Activated CD4-positive, alpha-beta T cell treated with anti-CD3 and anti-CD28 coated beads for 24 hours (primary cell): Measurements from ENCODE around the gene IRS4.

Experiments used
- DNase-seq, 2 donors: peaks; one replicate each; pipeline ENCODE4 v3.0.0-alpha.2; 2020; ENCODE audit warnings: low read depth in 2 of 2

Gene IRS4

DNA sequence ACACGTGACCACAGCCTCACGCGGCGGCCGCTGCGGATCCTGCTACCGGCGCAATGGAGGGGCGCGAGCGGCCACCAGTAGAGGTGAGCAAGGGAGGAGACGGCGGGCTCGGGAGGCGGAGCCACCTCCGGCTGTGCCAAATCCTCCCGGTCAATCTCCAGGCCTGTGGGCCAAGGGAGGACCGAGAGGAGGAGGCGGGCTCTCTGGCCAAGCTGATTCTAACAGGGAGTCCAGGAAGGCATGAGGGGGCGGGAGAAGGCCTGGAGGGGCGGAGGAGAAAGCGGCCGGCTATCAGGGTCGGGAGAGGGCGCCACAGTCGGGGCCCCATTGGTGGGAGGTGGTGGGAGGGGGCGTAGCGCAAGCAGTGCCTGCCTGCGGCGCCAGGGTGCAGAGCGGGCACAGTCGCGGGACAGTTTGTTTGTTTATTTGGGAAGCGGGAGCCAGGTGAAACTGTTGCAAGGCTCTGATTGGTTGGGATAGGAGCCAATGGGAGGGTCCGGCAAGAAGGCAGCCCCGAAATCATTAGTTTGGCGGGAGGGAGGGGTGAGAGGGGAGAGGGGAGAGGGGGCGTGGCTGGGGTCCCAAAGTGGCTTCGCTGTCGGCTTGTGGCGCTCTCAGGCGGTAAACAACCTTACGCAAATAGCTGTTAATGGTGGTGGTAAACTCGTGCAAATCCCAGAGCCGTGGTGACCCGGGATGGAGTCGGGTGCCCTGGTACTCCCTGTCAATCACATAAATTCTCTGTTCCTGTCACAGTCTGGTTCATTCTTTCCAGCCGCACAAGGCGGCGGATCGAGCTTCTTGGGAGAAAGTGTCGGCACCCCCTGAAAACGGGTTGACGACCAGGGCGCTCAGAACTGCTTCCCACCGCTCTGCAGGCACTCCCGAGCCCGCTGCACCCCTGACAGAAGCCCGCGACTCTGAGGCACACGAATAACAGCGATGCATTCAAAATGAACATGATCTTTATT is at the start of gene IRS4:
Gene IRS4 (minus strand): TSS at position 55 of the 971 bp plus-strand sequence.
- DNase-seq = no peak

DNA sequence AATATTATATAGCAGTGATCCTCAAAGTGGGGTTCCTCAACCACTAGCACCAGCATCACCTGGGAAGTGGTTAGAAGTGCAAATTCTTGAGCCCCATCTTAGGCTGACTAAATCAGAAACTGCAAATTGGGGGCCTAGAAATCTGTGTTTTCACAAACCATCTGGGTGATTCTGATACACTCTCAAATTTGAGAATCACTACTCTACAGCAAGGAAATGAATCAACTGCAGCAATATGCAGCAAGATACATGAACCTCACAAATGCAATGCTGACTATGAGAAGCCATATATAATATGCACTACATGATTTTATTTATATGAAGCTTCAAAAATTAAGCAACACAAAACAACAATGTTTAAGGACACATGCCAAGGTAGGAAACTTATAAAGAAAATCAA is 36.2 kb upstream of the IRS4 start:
- no peak for DNase-seq

DNA sequence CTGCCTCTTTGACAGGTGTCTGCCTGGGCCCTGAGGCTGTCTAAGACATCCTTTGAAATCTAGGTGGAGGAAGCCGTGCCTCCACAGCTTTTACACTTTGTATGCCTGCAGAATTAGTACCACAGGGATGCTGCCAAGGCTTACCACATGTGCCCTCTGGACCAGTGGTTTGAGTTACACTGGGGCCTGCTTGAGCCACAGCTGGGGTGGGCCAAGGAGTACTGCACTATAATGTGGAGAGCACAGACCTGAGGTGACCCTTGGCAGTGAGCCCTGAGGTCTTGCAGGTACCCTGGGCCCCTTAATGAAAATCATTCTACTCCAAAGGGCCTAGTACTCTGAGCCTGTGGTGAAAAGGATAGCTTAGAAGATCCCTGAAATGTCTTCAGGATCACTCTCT is 27.2 kb upstream of the IRS4 start:
- DNase-seq = no peak

DNA sequence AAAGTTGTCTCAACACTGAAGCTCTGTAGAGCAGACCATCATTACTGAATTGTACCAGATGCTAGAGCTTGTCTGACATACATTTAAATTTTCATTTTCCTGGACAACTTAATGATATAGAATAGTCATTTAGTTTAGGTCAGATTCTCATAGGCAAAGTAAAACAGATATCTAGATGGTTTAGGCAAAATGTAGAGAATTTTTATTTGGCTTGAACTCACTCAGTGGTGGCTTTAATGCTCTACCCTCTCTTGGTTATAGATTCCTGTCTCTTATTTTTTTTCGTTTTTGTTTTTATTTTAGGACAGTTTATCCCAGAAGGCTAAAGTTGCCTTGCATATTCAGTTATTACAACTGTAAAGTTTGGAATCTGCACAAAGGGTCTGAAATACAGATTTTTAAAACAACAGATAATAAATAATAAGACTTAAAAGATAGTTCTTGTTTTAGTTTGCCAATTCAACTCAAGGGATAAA is 4.0 kb upstream of the IRS4 start:
- DNase-seq = no peak

DNA sequence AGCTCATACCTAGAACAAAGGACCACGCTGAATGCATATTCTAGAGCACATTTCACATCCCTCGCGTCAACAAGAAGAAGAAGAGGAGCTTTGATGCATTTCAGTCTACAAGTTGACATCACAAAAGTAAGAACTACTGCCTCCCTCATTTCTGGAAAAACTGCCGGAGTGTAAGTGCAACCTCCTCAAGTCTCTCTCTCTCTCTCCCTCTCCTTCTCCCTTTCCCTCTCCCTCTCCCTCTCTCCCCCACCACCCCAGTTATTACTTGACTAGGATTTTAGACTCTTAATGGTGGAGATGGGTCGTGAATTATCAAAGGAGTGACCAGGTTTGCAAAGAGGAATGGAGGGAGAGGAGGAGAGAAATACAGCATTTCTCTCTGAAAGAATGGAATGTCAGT is 1.4 kb upstream of the IRS4 start:
- DNase-seq = no peak

DNA sequence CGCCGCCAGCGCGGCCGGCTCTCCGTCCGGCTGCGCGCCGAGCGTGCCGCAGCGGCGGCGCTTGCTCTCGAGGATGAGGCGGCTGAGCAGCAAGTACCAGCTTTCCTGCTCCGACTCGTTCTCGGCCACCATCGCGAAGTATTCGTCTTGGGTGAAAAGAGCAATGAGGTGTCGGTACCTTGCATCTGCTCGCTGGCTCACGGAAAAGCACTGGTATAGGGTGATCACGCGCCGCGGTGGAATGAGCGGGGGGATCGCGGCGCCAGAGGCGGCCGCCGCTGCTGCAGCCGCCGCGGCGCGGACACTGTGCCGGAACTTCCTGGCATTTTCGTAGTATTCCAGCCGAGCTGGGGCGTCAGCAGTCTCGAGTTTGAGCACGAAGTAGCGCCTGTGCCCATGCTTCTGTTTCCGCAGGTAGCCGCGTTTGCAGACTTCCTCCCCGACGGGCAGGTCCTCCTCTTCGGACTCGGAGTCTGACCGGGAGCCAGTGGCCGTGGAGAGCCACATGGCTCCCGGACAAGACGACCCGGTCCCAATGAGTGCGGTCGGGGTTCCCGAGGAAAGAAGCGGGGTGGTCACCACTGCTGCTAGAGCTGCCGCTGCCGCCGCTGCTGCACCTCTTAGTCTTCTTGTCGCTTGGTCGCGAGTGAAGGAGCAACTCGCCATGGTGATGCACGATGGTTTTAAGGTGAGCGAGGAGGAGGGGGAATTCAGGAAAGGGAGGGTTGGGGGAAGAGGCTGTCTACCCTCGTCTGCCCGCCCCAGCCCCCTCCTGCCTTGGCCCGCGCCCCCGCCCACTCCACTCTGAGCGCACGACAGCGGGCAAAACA is 469 bp downstream of the IRS4 start:
- DNase-seq = no peak

DNA sequence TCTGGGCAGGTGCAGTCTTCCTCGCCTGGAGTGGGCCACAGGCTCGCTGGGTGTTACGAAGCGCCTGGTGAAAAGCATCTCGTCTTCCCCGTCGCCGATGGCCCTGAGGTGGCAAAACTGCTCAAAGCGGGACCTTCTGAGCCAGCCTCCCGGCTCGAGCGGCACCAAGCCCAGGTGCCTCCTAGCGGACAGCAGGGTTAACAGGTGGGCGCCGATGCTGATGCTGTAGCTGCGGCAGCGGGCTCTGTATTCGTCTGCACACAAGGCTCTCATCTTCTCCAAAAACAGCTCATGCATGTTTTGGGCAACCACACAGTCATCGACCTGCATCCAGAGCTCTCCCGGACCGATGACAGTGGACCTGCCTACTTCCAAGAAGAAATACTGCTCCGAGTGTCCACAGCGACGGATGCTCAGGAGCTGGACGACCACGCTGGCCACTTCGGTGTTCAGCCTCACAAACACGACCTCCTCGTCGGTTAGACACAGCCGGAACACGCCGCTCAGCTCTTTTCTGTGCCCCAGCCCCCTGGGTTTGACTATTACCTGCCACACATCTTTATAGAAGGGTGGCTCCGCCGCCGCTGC is 1.2 kb downstream of the IRS4 start:
- DNase-seq = no peak

DNA sequence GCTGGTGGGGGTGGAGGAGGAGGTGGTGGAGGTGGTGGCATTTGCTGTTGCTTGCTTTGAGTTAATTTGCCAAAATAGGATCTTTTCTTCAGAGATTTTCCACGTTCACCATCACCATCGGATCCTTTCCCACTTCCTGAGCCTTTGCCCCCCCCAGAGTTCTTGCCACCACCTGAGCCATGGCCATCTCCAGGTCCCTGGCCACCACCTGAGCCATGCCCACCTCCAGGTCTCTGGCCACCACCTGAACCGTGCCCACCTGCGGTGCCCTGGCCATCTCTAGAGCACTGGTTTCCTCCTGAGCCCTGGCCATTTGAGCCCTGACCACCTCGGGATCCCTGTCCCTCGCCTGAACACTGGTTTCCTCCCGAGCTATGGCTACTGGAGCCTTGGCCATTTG is 1.9 kb downstream of the IRS4 start:
- DNase-seq = no peak

DNA sequence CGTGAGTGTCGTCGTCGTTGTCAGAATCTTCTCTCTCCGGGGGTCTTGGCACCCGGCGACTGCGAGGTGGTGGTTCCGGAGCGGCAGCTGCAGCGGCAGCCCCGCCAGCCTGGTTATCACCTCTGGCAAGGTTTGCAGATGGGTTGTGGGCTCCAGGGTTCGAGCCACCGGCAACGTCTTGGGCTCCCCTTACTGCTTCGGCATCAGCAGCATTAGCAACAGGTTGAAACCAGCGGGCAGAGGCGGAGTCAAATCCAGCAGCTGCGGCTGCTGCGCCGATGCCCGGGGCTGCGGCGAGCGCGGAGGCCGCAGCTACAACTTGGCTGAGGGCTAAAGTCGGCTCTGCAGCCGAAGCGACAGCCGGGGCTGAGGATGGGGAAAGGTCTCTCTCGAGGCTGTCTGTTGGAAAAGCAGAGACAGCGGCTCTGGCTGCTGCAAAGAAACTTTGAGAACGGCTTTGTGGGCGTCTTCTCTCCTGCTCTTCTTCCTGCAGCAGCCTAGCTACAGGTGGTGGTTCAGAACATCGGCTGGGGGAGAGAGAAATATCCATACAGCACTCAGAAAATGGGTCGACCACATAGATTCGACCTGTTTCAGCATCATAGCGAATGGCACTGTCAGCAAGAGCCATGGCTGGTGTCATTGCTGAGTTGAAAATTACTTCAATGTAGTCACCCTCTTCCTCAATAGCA is 3.6 kb downstream of the IRS4 start:
- no peak for DNase-seq

DNA sequence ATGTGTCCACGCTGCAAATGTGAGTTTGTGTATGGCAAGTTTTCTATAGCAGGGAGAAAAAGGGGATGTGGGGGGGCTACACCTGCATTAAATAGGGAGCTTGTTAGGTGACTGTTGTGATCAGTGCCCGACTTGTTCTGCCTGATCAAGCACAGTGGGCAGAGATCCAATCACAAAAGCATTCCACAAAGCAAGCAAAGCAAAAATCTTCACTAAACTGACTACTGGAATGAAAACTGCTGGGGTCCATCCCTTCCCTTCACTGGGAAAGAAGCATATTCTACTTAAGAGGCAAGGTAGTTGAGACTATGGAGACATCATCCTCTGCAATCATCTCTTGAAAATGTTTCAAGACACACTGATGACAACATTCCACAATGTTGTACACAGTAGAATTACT is 5.2 kb downstream of the IRS4 start:
- DNase-seq = no peak

DNA sequence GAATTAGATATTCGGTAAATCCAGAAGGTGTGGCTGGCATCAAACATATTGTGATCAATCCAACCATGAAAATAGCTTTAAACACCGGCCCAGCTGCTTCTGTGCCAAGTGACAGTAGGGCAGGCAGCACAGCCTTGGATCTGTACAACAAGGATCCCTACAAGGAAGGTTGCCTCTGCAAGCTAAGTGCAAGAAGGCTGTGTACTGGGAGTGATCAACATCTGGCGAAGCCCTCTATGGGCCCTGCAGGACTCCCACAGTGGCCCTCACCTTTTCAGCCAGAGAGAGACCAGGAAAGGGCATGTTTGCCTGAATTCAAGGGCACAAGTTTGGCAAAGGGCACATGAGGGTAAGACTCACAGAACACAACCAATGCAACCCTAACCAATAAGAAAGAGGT is 9.6 kb downstream of the IRS4 start:
- DNase-seq = no peak

DNA sequence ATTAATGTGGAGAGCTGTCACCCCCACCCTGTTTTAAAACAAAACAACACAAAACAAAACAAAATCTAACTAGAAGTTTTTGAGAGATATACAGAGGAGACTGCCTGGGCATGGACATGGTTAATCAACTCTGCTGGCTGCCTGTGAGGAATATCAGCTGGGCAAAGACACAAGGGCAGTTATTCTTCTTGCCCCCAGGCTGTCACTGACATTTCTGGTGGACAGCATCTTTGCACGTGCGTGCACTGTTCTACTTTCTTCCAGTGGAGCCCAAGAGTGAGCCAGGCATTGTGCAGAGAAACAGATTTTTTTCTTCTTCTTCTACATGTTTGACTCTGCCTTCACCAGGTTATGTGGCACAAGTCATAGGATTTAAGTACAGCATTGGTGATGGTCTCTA is 13.8 kb downstream of the IRS4 start:
- DNase-seq = no peak

DNA sequence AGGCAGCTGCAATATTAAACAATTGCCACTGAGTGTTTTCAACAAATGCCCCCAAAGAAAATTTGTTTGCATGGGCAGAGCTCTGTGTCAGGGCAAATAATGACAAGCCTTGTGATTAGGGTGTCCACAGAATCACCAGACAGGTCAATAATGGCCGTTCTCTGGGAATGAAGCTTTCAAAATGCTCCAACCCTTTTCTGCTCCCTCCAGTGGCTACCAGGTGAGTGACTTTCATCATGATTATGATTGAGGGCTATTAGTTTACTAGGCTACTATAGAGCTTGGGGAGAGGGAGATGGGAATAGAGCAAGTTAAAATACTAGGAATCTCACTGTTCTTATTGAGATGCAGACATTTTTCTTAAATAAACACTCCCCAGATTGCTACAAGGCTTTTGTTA is 23.5 kb downstream of the IRS4 start:
- DNase-seq = no peak

DNA sequence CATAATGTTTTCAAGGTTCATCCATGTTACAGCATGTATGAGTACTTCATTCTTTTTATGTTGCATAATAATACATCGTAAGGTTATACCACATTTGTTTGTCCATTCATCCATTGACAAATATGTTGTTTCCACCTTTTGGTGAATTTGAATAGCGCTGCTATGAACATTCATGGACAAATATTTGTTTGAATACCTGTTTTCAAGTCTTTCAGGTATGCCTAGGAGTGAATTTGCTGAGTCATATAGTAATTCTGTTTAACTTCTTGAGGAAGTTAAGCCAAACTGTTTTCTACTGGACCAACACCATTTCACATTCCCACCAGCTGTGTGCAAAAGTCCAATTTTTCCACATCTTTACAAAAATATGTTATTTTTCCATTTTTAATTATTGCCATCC is 31.5 kb downstream of the IRS4 start:
- no peak for DNase-seq

DNA sequence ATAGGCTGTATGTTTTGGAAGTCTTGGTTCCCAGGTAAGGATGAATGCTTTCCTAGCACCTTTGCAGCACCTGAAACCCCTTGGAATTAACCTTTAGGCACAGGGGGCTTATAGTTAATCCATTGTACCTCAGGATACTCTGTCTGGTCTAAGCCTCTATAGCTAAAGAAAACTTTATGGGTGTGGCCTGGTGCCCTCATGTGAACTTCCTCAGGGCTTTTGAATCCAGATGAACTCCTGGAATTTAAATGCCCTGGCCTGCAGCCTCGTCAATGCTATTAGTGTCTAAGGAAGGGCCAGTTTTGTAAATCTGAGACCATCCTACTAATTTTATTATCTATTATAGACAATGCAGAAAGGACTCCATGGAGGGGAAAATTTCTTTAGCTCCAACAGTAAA is 33.8 kb downstream of the IRS4 start:
- no peak for DNase-seq

DNA sequence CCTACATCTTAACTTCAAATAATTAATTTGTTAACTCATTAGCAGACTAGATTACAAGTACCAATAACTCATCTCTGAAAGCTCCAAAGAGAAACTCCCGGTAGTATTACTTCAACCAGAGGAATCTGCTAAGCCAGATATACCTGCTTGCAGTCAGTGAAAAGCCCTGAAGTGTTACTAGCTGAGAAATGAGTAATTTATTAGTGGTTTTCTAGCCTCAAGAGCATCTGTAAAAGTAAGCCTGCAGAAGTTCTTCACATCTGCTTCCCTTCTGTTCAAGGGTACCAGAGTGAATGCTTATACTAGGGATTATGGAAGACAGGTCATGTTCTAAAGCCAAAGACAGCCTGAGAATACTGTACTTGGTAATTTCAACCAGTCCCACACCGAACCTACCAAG is 34.7 kb downstream of the IRS4 start:
- DNase-seq = no peak

DNA sequence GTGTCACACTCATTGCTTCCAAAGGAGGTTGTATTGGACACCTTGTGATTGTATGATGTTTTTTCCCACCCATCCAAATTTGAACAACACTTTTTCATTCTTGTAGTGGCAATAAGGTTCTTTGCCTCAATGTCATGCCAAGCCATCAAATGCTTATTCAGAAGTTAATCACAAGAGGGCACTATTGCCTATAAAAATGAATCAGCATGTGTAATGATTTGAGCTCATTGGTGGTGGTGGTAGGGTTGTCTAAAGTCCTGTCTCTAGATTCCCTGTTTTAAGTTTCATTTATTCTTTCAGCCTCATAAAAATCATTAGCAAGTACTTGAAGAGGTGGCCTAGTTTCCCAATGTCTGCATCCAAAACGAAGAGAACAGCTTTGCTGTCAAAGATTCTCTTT is 37.0 kb downstream of the IRS4 start:
- DNase-seq = no peak

DNA sequence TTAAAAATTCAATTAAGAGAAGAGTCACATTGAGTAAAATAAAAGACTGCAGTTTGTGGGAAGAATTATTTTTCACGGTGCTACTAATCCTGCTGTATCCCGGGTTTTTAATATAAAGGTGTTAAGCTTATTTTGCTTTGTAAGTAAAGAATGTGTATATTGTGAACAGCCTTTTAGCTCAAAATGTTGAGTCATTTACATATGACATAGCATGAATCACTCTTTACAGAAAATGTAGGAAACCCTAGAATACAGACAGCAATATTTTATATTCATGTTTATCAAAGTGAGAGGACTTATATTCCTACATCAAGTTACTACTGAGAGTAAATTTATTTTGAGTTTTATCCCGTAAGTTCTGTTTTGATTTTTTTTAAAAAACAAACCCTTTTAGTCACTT is 39.7 kb downstream of the IRS4 start:
- no peak for DNase-seq
